ENCODE data around the gene CCDC88C.

GRCh38 chr14:91383439-91383838 lies 34.2 kb downstream of the CCDC88C start:
- TF ChIP-seq CTCF (IDR thresholded peaks at IDR 0.05; ENCODE audit: borderline replicate concordance, extremely low read depth, low read length, poor library complexity, severe bottlenecking) (no peak), EZH2 (IDR thresholded peaks at IDR 0.05; ENCODE audit: borderline replicate concordance, low read depth, low read length, severe bottlenecking) (no peak)

Data from DND-41 (cell line).